Measurements from ENCODE around the gene ZNF319.

Gene ZNF319

GRCh38 chr16:57999971-58000705, at the start of gene ZNF319:
Gene ZNF319, minus strand, starts transcription at chr16:58000672. Its CDS starts 2,407 bp downstream, at chr16:57998265.
- no peak for DNase-seq

- DNase-seq: no peak
Observed at GRCh38 chr16:58049232-58050185, 49.0 kb upstream of the ZNF319 start.

- DNase-seq: no peak
Observed at GRCh38 chr16:58048494-58049231, 48.2 kb upstream of the ZNF319 start.

GRCh38 chr16:58047557-58048348, 47.3 kb upstream of the ZNF319 start:
- DNase-seq: no peak

GRCh38 chr16:58046936-58047335, 46.5 kb upstream of the ZNF319 start:
- no peak for DNase-seq

- DNase-seq: no peak
Observed at GRCh38 chr16:58046054-58046881, 45.8 kb upstream of the ZNF319 start.

GRCh38 chr16:58045096-58045495, 44.6 kb upstream of the ZNF319 start:
- no peak for DNase-seq

GRCh38 chr16:58044266-58045019, 44.0 kb upstream of the ZNF319 start:
- DNase-seq: no peak

- no peak for DNase-seq
Observed at GRCh38 chr16:58043571-58044155, 43.2 kb upstream of the ZNF319 start.

GRCh38 chr16:58042886-58043515, 42.5 kb upstream of the ZNF319 start:
- no peak for DNase-seq

GRCh38 chr16:58042001-58042885, 41.8 kb upstream of the ZNF319 start:
- DNase-seq: no peak

- DNase-seq: no peak
Observed at GRCh38 chr16:58041628-58041955, 41.1 kb upstream of the ZNF319 start.

GRCh38 chr16:58040945-58041627, 40.6 kb upstream of the ZNF319 start:
- DNase-seq: no peak

GRCh38 chr16:58040496-58040846, 40.0 kb upstream of the ZNF319 start:
- no peak for DNase-seq

GRCh38 chr16:58039829-58040495, 39.5 kb upstream of the ZNF319 start:
- no peak for DNase-seq

GRCh38 chr16:58038219-58038641, 37.8 kb upstream of the ZNF319 start:
- DNase-seq: no peak

- DNase-seq: no peak
Observed at GRCh38 chr16:58037365-58038057, 37.0 kb upstream of the ZNF319 start.
